ENCODE measurements around the gene COPS6. TPM values are rescaled to one million over a fixed set of nuclear protein-coding genes. Genes with fewer than 3 reads are reported as not detected.

Gene COPS6
- total RNA-seq, 4 donors from 2014 or later = 30.1 to 57.8 (median 48.0) TPM

GRCh38 chr7:100095704-100096103 lies 6.9 kb downstream of the COPS6 start:
- peaks cover 0 to 12% (median 3%) of the 10 kb centered on the region in 4 donors for H3K4me1 ChIP-seq
- no peaks in the 10 kb centered on the region for H3K9me3 ChIP-seq
- H3K36me3 ChIP-seq = peaks cover 0 to 89% (median 4%) of the 10 kb centered on the region in 3 donors
- no peak for TF ChIP-seq POLR2A (IDR thresholded peaks at IDR 0.05)
- TF ChIP-seq, protein P1, sequence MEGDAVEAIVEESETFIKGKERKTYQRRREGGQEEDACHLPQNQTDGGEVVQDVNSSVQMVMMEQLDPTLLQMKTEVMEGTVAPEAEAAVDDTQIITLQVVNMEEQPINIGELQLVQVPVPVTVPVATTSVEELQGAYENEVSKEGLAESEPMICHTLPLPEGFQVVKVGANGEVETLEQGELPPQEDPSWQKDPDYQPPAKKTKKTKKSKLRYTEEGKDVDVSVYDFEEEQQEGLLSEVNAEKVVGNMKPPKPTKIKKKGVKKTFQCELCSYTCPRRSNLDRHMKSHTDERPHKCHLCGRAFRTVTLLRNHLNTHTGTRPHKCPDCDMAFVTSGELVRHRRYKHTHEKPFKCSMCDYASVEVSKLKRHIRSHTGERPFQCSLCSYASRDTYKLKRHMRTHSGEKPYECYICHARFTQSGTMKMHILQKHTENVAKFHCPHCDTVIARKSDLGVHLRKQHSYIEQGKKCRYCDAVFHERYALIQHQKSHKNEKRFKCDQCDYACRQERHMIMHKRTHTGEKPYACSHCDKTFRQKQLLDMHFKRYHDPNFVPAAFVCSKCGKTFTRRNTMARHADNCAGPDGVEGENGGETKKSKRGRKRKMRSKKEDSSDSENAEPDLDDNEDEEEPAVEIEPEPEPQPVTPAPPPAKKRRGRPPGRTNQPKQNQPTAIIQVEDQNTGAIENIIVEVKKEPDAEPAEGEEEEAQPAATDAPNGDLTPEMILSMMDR (IDR thresholded peaks at IDR 0.05) = no peak
- H3K4me3 ChIP-seq = no peak overlapping the region
- DNase-seq = no peak
- no peak overlapping the region for H3K27ac ChIP-seq
- no peaks in the 10 kb centered on the region for H3K27me3 ChIP-seq

DNA sequence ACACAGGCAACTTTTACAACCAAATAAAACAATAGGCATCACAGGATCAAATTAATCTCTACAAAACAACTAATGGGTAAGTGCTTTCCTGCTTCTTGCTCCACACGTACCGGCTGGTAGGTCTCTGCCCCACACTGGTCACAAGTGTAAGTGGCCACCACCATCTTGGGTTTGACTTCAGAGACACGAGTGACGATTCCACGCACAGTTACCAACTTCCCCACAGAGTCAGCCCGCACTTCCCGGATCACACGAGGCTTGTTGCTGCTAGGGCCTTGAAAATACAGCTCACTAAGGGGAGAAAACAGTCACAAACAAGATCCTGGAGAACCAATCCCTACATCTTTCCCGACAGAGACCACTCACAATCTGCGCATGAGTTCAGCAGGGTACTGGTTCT lies 10.1 kb downstream of the COPS6 start:
- no peak for TF ChIP-seq POLR2A (IDR thresholded peaks at IDR 0.05)
- TF ChIP-seq, protein P1 (IDR thresholded peaks at IDR 0.05) = no peak
- H3K4me3 ChIP-seq = no peak overlapping the region

DNA sequence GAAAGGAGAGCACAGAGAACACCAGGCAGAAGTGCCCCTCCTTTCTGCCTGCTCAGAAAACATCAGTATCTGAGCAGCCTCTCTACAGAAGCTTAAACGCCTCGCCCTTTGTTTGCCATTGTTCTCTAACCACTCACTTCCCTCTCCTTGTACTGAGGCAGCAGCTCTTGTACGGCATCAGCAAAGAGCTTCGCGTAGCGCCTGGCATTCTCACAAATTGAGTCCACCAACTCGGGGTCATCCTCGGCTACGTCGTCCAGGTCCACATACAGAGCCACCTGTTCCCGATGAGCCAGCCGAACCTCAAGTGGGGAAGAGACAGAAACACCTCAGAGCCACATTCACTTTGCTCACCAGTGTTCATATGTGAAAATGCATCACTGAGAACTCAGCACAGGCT lies 10.7 kb downstream of the COPS6 start:
- Histone ChIP-seq H3K9me3 (no peaks in the 10 kb centered on the region), H3K4me1 (peaks cover 0 to 20% (median 5%) of the 10 kb centered on the region in 4 donors), H3K36me3 (peaks cover 0 to 66% (median 4%) of the 10 kb centered on the region in 3 donors), H3K4me3 (peak overlapping the region in 3 of 4 donors; percentile 82 to 98 (median 96)), H3K27me3 (no peaks in the 10 kb centered on the region), H3K27ac (peak overlapping the region in 2 of 4 donors; percentile 97 to 99)
- no peak for DNase-seq
- TF ChIP-seq, protein P1 (IDR thresholded peaks at IDR 0.05) = no peak
- TF ChIP-seq POLR2A (IDR thresholded peaks at IDR 0.05) = no peak

More for the DNA sequence above, 10.1 kb downstream of the COPS6 start:
- peaks cover 0 to 66% (median 4%) of the 10 kb centered on the region in 3 donors for H3K36me3 ChIP-seq
- DNase-seq = no peak
- no peaks in the 10 kb centered on the region for H3K27me3 ChIP-seq
- H3K9me3 ChIP-seq = no peaks in the 10 kb centered on the region
- peak overlapping the region in 1 of 4 donors; percentile 13 for H3K27ac ChIP-seq
- H3K4me1 ChIP-seq = peaks cover 0 to 20% (median 5%) of the 10 kb centered on the region in 4 donors

DNA sequence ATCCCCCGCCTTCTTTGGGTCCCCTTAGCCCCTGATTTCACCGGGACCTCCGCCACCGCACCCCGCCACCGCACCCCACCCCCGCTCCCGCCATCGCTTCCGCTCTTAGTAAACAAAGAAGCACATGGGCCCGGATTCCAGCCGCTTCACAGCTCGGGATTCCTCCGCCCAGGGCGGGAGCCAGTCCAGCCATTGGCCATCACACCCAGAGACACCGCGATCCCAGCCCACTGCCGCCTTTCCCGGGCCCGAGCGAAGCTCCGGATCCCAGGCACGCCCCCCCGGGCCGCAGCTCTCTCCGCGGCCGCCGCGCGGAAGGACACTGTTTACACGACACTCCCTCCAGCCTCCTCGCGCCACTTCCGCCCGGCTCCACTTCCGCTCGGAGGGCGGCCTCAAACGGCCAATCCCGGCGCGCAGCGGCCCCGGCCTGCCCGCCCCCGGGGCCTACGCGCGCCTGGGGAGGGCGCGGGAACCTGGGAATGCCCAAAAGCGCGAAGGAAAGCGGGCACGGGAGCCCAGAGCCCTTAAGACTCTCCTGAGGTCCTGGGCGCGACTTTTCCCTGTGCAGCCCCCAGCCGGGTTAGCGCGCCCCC lies 11.7 kb downstream of the COPS6 start:
- Histone ChIP-seq H3K4me1 (peaks cover 0 to 20% (median 5%) of the 10 kb centered on the region in 4 donors), H3K4me3 (peak overlapping the region; percentile 77 to 98 (median 89)), H3K27ac (peak overlapping the region; percentile 79 to 99 (median 97)), H3K9me3 (no peaks in the 10 kb centered on the region), H3K27me3 (no peaks in the 10 kb centered on the region), H3K36me3 (peaks cover 0 to 66% (median 4%) of the 10 kb centered on the region in 3 donors)
- DNase-seq = peak; percentile 83 to 96 (median 94)
- TF ChIP-seq, protein P1 (IDR thresholded peaks at IDR 0.05) = peak in 1 of 6 experiments; percentile 25
- peak in 1 of 2 donors; percentile 39 for TF ChIP-seq POLR2A (IDR thresholded peaks at IDR 0.05)

GRCh38 chr7:100101016-100101862 lies 12.5 kb downstream of the COPS6 start, which contains the start of the genes AP4M1 and MCM7:
Gene AP4M1 (plus strand): TSS chr7:100101643. CDS start chr7:100101715, 72 bp downstream.
Gene MCM7 (minus strand): TSS chr7:100101397. CDS start chr7:100101294, 103 bp downstream.
- peak in 1 of 2 donors; percentile 25 for TF ChIP-seq POLR2A (IDR thresholded peaks at IDR 0.05)
- TF ChIP-seq, protein P1 (IDR thresholded peaks at IDR 0.05) = no peak
- no peaks in the 10 kb centered on the region for H3K27me3 ChIP-seq
- H3K36me3 ChIP-seq = peaks cover 0 to 66% (median 4%) of the 10 kb centered on the region in 3 donors

More at GRCh38 chr7:100101016-100101862, 12.5 kb downstream of the COPS6 start, which contains the start of the genes AP4M1 and MCM7:
- H3K4me3 ChIP-seq = peak within 1 kb of the TSS; percentile 77 to 98 (median 89)
- no peaks in the 10 kb centered on the region for H3K9me3 ChIP-seq
- peak within 1 kb of the TSS; percentile 79 to 99 (median 97) for H3K27ac ChIP-seq
- peak; percentile 97 to 99 (median 99) for DNase-seq
- H3K4me1 ChIP-seq = peaks cover 0 to 20% (median 5%) of the 10 kb centered on the region in 4 donors
